Measurements from ENCODE around the gene PITPNC1. TPM values are rescaled to one million over a fixed set of nuclear protein-coding genes. Genes with fewer than 3 reads are reported as not detected.

The PITPNC1 gene
- total and polyA plus RNA-seq, 2 donors (not counting 3 experiments of a cell fraction or from before 2014, with no cell fraction given) = 2.4 to 9.6 TPM

DNA sequence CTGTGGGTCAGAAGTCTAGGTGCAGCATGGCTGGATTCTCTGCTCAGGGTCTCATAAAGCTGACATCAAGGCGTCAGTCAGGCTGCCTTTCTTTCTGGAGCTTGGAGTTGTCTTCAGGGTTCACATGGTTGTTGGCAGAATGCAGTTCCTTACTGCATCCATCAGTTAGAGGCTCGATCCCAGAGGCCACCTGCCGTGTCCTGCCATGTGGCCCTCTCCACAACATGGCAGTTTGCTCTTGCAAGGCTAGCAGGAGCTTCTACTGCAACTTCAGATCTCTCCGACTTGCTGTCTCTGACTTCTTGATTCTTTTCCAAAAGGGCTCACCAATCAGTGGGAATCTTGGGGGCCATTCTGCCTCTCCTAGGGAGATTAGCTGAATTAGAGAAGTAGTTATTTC, 11.9 kb downstream of the PITPNC1 start:
- H3K4me2 ChIP-seq (ENCODE audit: insufficient read depth, low read length) = no peak overlapping the region
- no peaks in the 10 kb centered on the region for H3K36me3 ChIP-seq (ENCODE audit: control insufficient read depth in 2 of 2, extremely low read depth in 1 of 2, insufficient read depth in 2 of 2, low read length in 2 of 2)
- dilution Hi-C loops (cut with MboI; ENCODE audit: extremely low pct_ligation_motif_present, low sequenced_read_pairs) = no loop called here
- H3K79me2 ChIP-seq (ENCODE audit: control insufficient read depth, insufficient read depth, low read length) = no peaks in the 10 kb centered on the region
- intact Hi-C loops (cut with micrococcal nuclease) = no loop called here
- no peak for FAIRE-seq
- H3K27me3 ChIP-seq (ENCODE audit: control insufficient read depth in 2 of 2, insufficient read depth in 2 of 2, low read length in 2 of 2) = no peaks in the 10 kb centered on the region
- TF ChIP-seq MAX (IDR thresholded peaks at IDR 0.05; ENCODE audit: insufficient read depth, insufficient read length) (no peak), GATA2 (IDR thresholded peaks at IDR 0.05; ENCODE audit: insufficient read depth, insufficient read length, low read depth, low read length) (no peak), CTCF (IDR thresholded peaks at IDR 0.05; ENCODE audit: extremely low read depth in 1 of 2, insufficient read depth in 1 of 2, low read depth in 1 of 2, low read length in 2 of 2) (no peak), MYC (IDR thresholded peaks at IDR 0.05; ENCODE audit: low read depth, low read length) (no peak), FOS (IDR thresholded peaks at IDR 0.05; ENCODE audit: borderline replicate concordance, insufficient read depth, low read length) (no peak), EZH2 (IDR thresholded peaks at IDR 0.05; ENCODE audit: borderline replicate concordance, low read depth, low read length, severe bottlenecking) (no peak), JUN (IDR thresholded peaks at IDR 0.05; ENCODE audit: borderline replicate concordance, insufficient read depth, insufficient read length, low read depth) (no peak), POLR2AphosphoS5 (IDR thresholded peaks at IDR 0.05; ENCODE audit: insufficient read depth, low read depth, low read length) (no peak), POLR2A (IDR thresholded peaks at IDR 0.05; ENCODE audit: low read depth, low read length) (no peak)
- H3K9me3 ChIP-seq (replicated peaks; ENCODE audit: control insufficient read depth, insufficient read depth, low read length) = no peaks in the 10 kb centered on the region
- BruUV-seq (replicated peaks) = no TSS peak
- H3K9me1 ChIP-seq (replicated peaks; ENCODE audit: control insufficient read depth, extremely low read depth, insufficient read depth, low read length) = no peaks in the 10 kb centered on the region
- H3K4me1 ChIP-seq (ENCODE audit: control insufficient read depth, extremely low read depth, insufficient read depth, low read length) = peaks cover 12% of the 10 kb centered on the region
- no peak overlapping the region for H3K9ac ChIP-seq (replicated peaks; ENCODE audit: extremely low read depth, insufficient read depth, low read length)
- DNase-seq (ENCODE audit: low read depth, low spot score) = no peak
- no peaks in the 10 kb centered on the region for H4K20me1 ChIP-seq (replicated peaks; ENCODE audit: control insufficient read depth, extremely low read depth, insufficient read depth, low read length)
- H3K4me3 ChIP-seq (replicated peaks in 1 of 3; ENCODE audit: insufficient read depth in 1 of 3, low read depth in 1 of 3, low read length in 3 of 3) = no peak overlapping the region
- H3K27ac ChIP-seq (ENCODE audit: insufficient read depth, low read depth, low read length) = no peak overlapping the region
- ChIA-PET CTCF (interaction anchor here (0.9 to 6.7 kb wide), 3 partner anchors 10 to 301 kb away, joined by 3 to 131 read pairs (median 3); no protein-coding TSS in a partner anchor), POLR2A (no interaction called here)
- no peak overlapping the region for H2AFZ ChIP-seq (ENCODE audit: low read depth, low read length)

Measured in endothelial cell of umbilical vein (primary cell).